ENCODE measurements around the gene ATP4B.
"Not testable (repeated sequence)": the region's sequence is repeated elsewhere in the genome, so short reads cannot be mapped to it uniquely, and the experiment has no call there.

Gene ATP4B

GRCh38 chr13:113623491-113624234, 34.3 kb downstream of the ATP4B start:
- DNase-seq = no peak

- no peak for DNase-seq
These were observed 35.1 kb downstream of the ATP4B start for GRCh38 chr13:113622791-113623490.

GRCh38 chr13:113621986-113622550, 35.9 kb downstream of the ATP4B start:
- DNase-seq = not testable (repeated sequence)

GRCh38 chr13:113621498-113621897, 36.5 kb downstream of the ATP4B start:
- not testable (repeated sequence) for DNase-seq

GRCh38 chr13:113621046-113621445, 37.0 kb downstream of the ATP4B start:
- no peak for DNase-seq

GRCh38 chr13:113620036-113620796, 37.8 kb downstream of the ATP4B start:
- DNase-seq = no peak

- DNase-seq = no peak
These were observed 39.5 kb downstream of the ATP4B start for GRCh38 chr13:113618455-113618854.

- no peak for DNase-seq
These were observed 40.0 kb downstream of the ATP4B start for GRCh38 chr13:113617961-113618360.

GRCh38 chr13:113616991-113617749, 40.8 kb downstream of the ATP4B start:
- no peak for DNase-seq

- no peak for DNase-seq
These were observed 41.6 kb downstream of the ATP4B start for GRCh38 chr13:113616281-113616906.

GRCh38 chr13:113613789-113614379, 44.1 kb downstream of the ATP4B start:
- DNase-seq = no peak

- no peak for DNase-seq
These were observed 45.4 kb downstream of the ATP4B start for GRCh38 chr13:113612607-113613006.

- no peak for DNase-seq
These were observed 46.0 kb downstream of the ATP4B start for GRCh38 chr13:113611996-113612395.

- no peak for DNase-seq
These were observed 47.7 kb downstream of the ATP4B start for GRCh38 chr13:113610266-113610665.

- DNase-seq = no peak
These were observed 48.4 kb downstream of the ATP4B start for GRCh38 chr13:113609616-113610015.

GRCh38 chr13:113608967-113609533, 48.9 kb downstream of the ATP4B start:
- no peak for DNase-seq

- DNase-seq = no peak
These were observed 49.9 kb downstream of the ATP4B start for GRCh38 chr13:113607889-113608635.

GRCh38 chr13:113607056-113607888, 50.7 kb downstream of the ATP4B start:
- DNase-seq = no peak

GRCh38 chr13:113605866-113606438, 52.0 kb downstream of the ATP4B start:
- no peak for DNase-seq
